GM12878 (cell line): ENCODE results near the gene COX6B2.

Experiments
- JUNB ChIP-seq: IDR thresholded peaks from 2 replicates; pipeline ENCODE4 v1.6.1; 2016; ENCODE audit warnings: antibody characterized with exemption, mild to moderate bottlenecking
- POLR2AphosphoS5 ChIP-seq: IDR thresholded peaks from 2 replicates; pipeline ENCODE4 v1.6.1; 2011; ENCODE audit warnings: mild to moderate bottlenecking, low read length, inconsistent platforms
- RBBP5 ChIP-seq: fragments of 200-600 bp; sonication (generic); conservative IDR thresholded peaks from 2 replicates; pipeline ENCODE4 v1.6.1; 2016
- SP1 ChIP-seq: IDR thresholded peaks from one replicate; pipeline ENCODE4 v1.6.1; 2011; ENCODE audit warnings: low read depth, low read length
- ZNF207 ChIP-seq: fragments of 450-650 bp; IDR thresholded peaks from 2 replicates; pipeline ENCODE4 v1.6.1; 2014; ENCODE audit warnings: antibody characterized with exemption, mild to moderate bottlenecking, borderline replicate concordance
- TF ChIP-seq, protein P1 (sequence below), 3 experiments: IDR thresholded peaks in 2 of 3; conservative IDR thresholded peaks in 1 of 3; 2 replicates each; pipeline ENCODE4 v1.5.1; 2011; ENCODE audit warnings: low read depth in 3 of 3, low read length in 3 of 3, mild to moderate bottlenecking in 3 of 3, control low read depth in 2 of 3, moderate library complexity in 2 of 3, inconsistent platforms in 1 of 3, mixed read lengths in 1 of 3; ENCODE audit not compliant: control insufficient read depth in 2 of 3, insufficient read depth in 1 of 3; ENCODE audit errors: extremely low read depth in 1 of 3

DNA sequence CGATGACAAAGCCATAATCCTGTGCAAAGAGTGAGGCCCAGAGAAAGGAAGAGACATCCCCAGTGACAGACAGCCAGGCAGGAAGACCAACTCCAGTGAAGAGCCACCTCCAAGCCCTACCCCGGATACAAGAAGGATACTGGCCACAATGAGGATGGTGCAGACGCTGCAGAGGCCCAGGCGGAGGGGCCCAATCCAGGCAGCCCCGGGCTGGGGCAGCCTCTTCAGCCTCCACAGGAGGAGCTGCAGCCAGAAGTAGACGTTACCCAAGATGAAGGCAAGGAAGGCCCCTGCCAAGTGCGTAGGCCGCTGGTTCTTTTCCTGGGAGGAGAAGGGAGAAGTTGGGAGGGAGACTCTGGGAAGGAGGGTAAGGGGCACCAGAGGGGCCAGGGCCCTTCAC is 37.9 kb downstream of the COX6B2 start:
- TF ChIP-seq POLR2AphosphoS5 (no peak), RBBP5 (no peak), SP1 (no peak), JUNB (no peak), ZNF207 (no peak)
- TF ChIP-seq, protein P1, sequence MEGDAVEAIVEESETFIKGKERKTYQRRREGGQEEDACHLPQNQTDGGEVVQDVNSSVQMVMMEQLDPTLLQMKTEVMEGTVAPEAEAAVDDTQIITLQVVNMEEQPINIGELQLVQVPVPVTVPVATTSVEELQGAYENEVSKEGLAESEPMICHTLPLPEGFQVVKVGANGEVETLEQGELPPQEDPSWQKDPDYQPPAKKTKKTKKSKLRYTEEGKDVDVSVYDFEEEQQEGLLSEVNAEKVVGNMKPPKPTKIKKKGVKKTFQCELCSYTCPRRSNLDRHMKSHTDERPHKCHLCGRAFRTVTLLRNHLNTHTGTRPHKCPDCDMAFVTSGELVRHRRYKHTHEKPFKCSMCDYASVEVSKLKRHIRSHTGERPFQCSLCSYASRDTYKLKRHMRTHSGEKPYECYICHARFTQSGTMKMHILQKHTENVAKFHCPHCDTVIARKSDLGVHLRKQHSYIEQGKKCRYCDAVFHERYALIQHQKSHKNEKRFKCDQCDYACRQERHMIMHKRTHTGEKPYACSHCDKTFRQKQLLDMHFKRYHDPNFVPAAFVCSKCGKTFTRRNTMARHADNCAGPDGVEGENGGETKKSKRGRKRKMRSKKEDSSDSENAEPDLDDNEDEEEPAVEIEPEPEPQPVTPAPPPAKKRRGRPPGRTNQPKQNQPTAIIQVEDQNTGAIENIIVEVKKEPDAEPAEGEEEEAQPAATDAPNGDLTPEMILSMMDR (IDR thresholded peaks at IDR 0.05 in 2 of 3, conservative IDR thresholded peaks at IDR 0.05 in 1 of 3; ENCODE audit: control insufficient read depth in 2 of 3, extremely low read depth in 1 of 3, insufficient read depth in 1 of 3, low read depth in 3 of 3, low read length in 3 of 3), result no peak
